ENCODE measurements around the gene GALNT18. TPM values are rescaled to one million over a fixed set of nuclear protein-coding genes. Genes with fewer than 3 reads are reported as not detected.

The GALNT18 gene
- polyA plus RNA-seq, 1 donor (not counting 4 experiments of a cell fraction or from before 2014, with no cell fraction given): 27.2 TPM

- dilution Hi-C loops (cut with MboI; ENCODE audit: extremely low pct_ligation_motif_present, low sequenced_read_pairs): no loop called here
- no peak overlapping the region for H3K27ac ChIP-seq (ENCODE audit: control insufficient read depth, insufficient read depth, low read length)
These were observed 6.7 kb downstream of the GALNT18 start for GRCh38 chr11:11615086-11615485.

GRCh38 chr11:11612439-11612838 lies 9.4 kb downstream of the GALNT18 start:
- Histone ChIP-seq H3K4me1 (ENCODE audit: control insufficient read depth, extremely low read depth, insufficient read depth, low read length) (peaks cover 25% of the 10 kb centered on the region), H4K20me1 (ENCODE audit: control insufficient read depth, extremely low read depth, insufficient read depth, low read length) (no peaks in the 10 kb centered on the region), H3K9me1 (ENCODE audit: control insufficient read depth, extremely low read depth, insufficient read depth, low read length) (peaks cover 5% of the 10 kb centered on the region), H3K4me2 (ENCODE audit: control insufficient read depth, extremely low read depth, insufficient read depth, low read depth, low read length) (no peak overlapping the region), H3K9ac (ENCODE audit: control insufficient read depth, extremely low read depth, insufficient read depth, low read length) (no peak overlapping the region), H3K36me3 (ENCODE audit: control insufficient read depth in 2 of 2, extremely low read depth in 1 of 2, insufficient read depth in 2 of 2, low read length in 2 of 2) (peaks cover 0 to 1% of the 10 kb centered on the region in 2 experiments), H3K27me3 (ENCODE audit: control insufficient read depth, extremely low read depth, insufficient read depth, low read length) (no peaks in the 10 kb centered on the region), H3K4me3 (ENCODE audit: control insufficient read depth in 2 of 3, extremely low read depth in 1 of 3, insufficient read depth in 2 of 3, low read depth in 1 of 3, low read length in 3 of 3) (no peak overlapping the region), H3K79me2 (ENCODE audit: control insufficient read depth, insufficient read depth, low read length) (peaks cover 66% of the 10 kb centered on the region), H3K9me3 (ENCODE audit: control insufficient read depth, low read depth, low read length) (no peaks in the 10 kb centered on the region), H3K27ac (ENCODE audit: control insufficient read depth, insufficient read depth, low read length) (no peak overlapping the region), H2AFZ (ENCODE audit: control insufficient read depth, low read length) (no peak overlapping the region)
- TF ChIP-seq EZH2 (IDR thresholded peaks at IDR 0.05; ENCODE audit: low read length): no peak
- TF ChIP-seq, protein P1, sequence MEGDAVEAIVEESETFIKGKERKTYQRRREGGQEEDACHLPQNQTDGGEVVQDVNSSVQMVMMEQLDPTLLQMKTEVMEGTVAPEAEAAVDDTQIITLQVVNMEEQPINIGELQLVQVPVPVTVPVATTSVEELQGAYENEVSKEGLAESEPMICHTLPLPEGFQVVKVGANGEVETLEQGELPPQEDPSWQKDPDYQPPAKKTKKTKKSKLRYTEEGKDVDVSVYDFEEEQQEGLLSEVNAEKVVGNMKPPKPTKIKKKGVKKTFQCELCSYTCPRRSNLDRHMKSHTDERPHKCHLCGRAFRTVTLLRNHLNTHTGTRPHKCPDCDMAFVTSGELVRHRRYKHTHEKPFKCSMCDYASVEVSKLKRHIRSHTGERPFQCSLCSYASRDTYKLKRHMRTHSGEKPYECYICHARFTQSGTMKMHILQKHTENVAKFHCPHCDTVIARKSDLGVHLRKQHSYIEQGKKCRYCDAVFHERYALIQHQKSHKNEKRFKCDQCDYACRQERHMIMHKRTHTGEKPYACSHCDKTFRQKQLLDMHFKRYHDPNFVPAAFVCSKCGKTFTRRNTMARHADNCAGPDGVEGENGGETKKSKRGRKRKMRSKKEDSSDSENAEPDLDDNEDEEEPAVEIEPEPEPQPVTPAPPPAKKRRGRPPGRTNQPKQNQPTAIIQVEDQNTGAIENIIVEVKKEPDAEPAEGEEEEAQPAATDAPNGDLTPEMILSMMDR (optimal IDR thresholded peaks at IDR 0.05 in 1 of 3, IDR thresholded peaks at IDR 0.05 in 1 of 3, conservative IDR thresholded peaks at IDR 0.05 in 1 of 3; ENCODE audit: extremely low read depth in 1 of 3, insufficient read depth in 2 of 3, low read length in 3 of 3): no peak
- peak; percentile 55 for FAIRE-seq
- no peak for DNase-seq (ENCODE audit: low read depth, low spot score)
- dilution Hi-C loops (cut with MboI; ENCODE audit: extremely low pct_ligation_motif_present, low sequenced_read_pairs): no loop called here

More at GRCh38 chr11:11615086-11615485, 6.7 kb downstream of the GALNT18 start:
- no peaks in the 10 kb centered on the region for H3K9me1 ChIP-seq (ENCODE audit: control insufficient read depth, extremely low read depth, insufficient read depth, low read length)
- no peaks in the 10 kb centered on the region for H3K27me3 ChIP-seq (ENCODE audit: control insufficient read depth, extremely low read depth, insufficient read depth, low read length)
- TF ChIP-seq, protein P1 (optimal IDR thresholded peaks at IDR 0.05 in 1 of 3, IDR thresholded peaks at IDR 0.05 in 1 of 3, conservative IDR thresholded peaks at IDR 0.05 in 1 of 3; ENCODE audit: extremely low read depth in 1 of 3, insufficient read depth in 2 of 3, low read length in 3 of 3): no peak
- TF ChIP-seq EZH2 (IDR thresholded peaks at IDR 0.05; ENCODE audit: low read length): no peak
- H3K4me1 ChIP-seq (ENCODE audit: control insufficient read depth, extremely low read depth, insufficient read depth, low read length): peaks cover 10% of the 10 kb centered on the region
- FAIRE-seq: no peak
- H3K79me2 ChIP-seq (ENCODE audit: control insufficient read depth, insufficient read depth, low read length): peaks cover 83% of the 10 kb centered on the region
- H3K9ac ChIP-seq (ENCODE audit: control insufficient read depth, extremely low read depth, insufficient read depth, low read length): no peak overlapping the region
- H2AFZ ChIP-seq (ENCODE audit: control insufficient read depth, low read length): no peak overlapping the region
- H3K4me3 ChIP-seq (ENCODE audit: control insufficient read depth in 2 of 3, extremely low read depth in 1 of 3, insufficient read depth in 2 of 3, low read depth in 1 of 3, low read length in 3 of 3): no peak overlapping the region
- H3K9me3 ChIP-seq (ENCODE audit: control insufficient read depth, low read depth, low read length): no peaks in the 10 kb centered on the region
- no peak overlapping the region for H3K4me2 ChIP-seq (ENCODE audit: control insufficient read depth, extremely low read depth, insufficient read depth, low read depth, low read length)
- H4K20me1 ChIP-seq (ENCODE audit: control insufficient read depth, extremely low read depth, insufficient read depth, low read length): peaks cover 5% of the 10 kb centered on the region
- H3K36me3 ChIP-seq (ENCODE audit: control insufficient read depth in 2 of 2, extremely low read depth in 1 of 2, insufficient read depth in 2 of 2, low read length in 2 of 2): peaks cover 0 to 1% of the 10 kb centered on the region in 2 experiments
- no peak for DNase-seq (ENCODE audit: low read depth, low spot score)

All from keratinocyte (primary cell).